ENCODE measurements around the gene ENG.
A peak's percentile ranks its signal among the peaks of the same experiment; 100 is the strongest.

- peak in 1 of 4 donors; percentile 10 for TF ChIP-seq CTCF (IDR thresholded peaks at IDR 0.05)
- no peak for TF ChIP-seq POLR2A (IDR thresholded peaks at IDR 0.05)
Measured at GRCh38 chr9:127793093-127793708, 61.3 kb downstream of the ENG start.
